ENCODE measurements around the gene SNX24.

The SNX24 gene

GRCh38 chr5:122845229-122846050, at the start of gene SNX24:
SNX24 (plus strand) TSS chr5:122845613; CDS start chr5:122845634, 21 bp downstream.
- peak; percentile 37 for DNase-seq (ENCODE audit: extremely low read depth, low read depth)
- TF ChIP-seq CTCF (IDR thresholded peaks at IDR 0.05; ENCODE audit: low read depth, low read length), result no peak

GRCh38 chr5:122805481-122805880, 39.9 kb upstream of the SNX24 start:
- no peak for TF ChIP-seq CTCF (IDR thresholded peaks at IDR 0.05; ENCODE audit: low read depth, low read length)
- no peak for DNase-seq (ENCODE audit: extremely low read depth, low read depth)

- DNase-seq (ENCODE audit: extremely low read depth, low read depth), result no peak
- TF ChIP-seq CTCF (IDR thresholded peaks at IDR 0.05; ENCODE audit: low read depth, low read length), result no peak
Observed at GRCh38 chr5:122810405-122810804, 35.0 kb upstream of the SNX24 start.

GRCh38 chr5:122815218-122815767, 30.1 kb upstream of the SNX24 start:
- TF ChIP-seq CTCF (IDR thresholded peaks at IDR 0.05; ENCODE audit: low read depth, low read length), result no peak
- no peak for DNase-seq (ENCODE audit: extremely low read depth, low read depth)

- no peak for TF ChIP-seq CTCF (IDR thresholded peaks at IDR 0.05; ENCODE audit: low read depth, low read length)
- no peak for DNase-seq (ENCODE audit: extremely low read depth, low read depth)
Observed at GRCh38 chr5:122816756-122817155, 28.7 kb upstream of the SNX24 start.

GRCh38 chr5:122831984-122832383, 13.4 kb upstream of the SNX24 start:
- no peak for DNase-seq (ENCODE audit: extremely low read depth, low read depth)
- no peak for TF ChIP-seq CTCF (IDR thresholded peaks at IDR 0.05; ENCODE audit: low read depth, low read length)

GRCh38 chr5:122835681-122836080, 9.7 kb upstream of the SNX24 start:
- TF ChIP-seq CTCF (IDR thresholded peaks at IDR 0.05; ENCODE audit: low read depth, low read length), result no peak

More at GRCh38 chr5:122835681-122836080, 9.7 kb upstream of the SNX24 start:
- no peak for DNase-seq (ENCODE audit: extremely low read depth, low read depth)
